Lung (tissue), 12 donors: Measurements from ENCODE around the gene ITPRIPL2. TPM values are rescaled to one million over a fixed set of nuclear protein-coding genes. Genes with fewer than 3 reads are reported as not detected.

ENCODE experiments used
- ATAC-seq: fragments of 200-7000 bp; cut with Tn5 transposase; one replicate; pipeline ENCODE4 v1.9.1; 2020; ENCODE audit warnings: moderate number of reproducible peaks; ENCODE audit not compliant: insufficient read depth, low FRiP score
- DNase-seq, 3 donors: peaks; one replicate each; pipeline ENCODE4 v3.0.0-alpha.2; 2013 to 2017
- H3K27ac ChIP-seq, 2 donors: one replicate each; pipeline ENCODE4 v1.5.1; 2013; ENCODE audit warnings: mild to moderate bottlenecking in 2 of 2, moderate library complexity in 2 of 2, control low read depth in 1 of 2, inconsistent platforms in 1 of 2, low read depth in 1 of 2, low read length in 1 of 2
- H3K27me3 ChIP-seq, 3 donors: one replicate each; pipeline ENCODE4 v1.5.1; 2013; ENCODE audit warnings: low read length in 2 of 3; ENCODE audit not compliant: control insufficient read depth in 3 of 3, insufficient read depth in 3 of 3
- H3K36me3 ChIP-seq, 4 donors: one replicate each; pipeline ENCODE4 v1.5.1; 2013; ENCODE audit warnings: low read length in 4 of 4, mild to moderate bottlenecking in 1 of 4, moderate library complexity in 1 of 4; ENCODE audit not compliant: control insufficient read depth in 4 of 4, insufficient read depth in 4 of 4
- H3K4me1 ChIP-seq, 5 donors: one replicate each; pipeline ENCODE4 v1.5.1; 2013; ENCODE audit warnings: low read length in 5 of 5, mild to moderate bottlenecking in 2 of 5, moderate library complexity in 1 of 5; ENCODE audit not compliant: control insufficient read depth in 5 of 5, insufficient read depth in 5 of 5
- H3K4me3 ChIP-seq: one replicate; pipeline ENCODE4 v1.5.1; 2013; ENCODE audit warnings: mild to moderate bottlenecking, control low read depth, moderate library complexity
- H3K9ac ChIP-seq, 2 donors: one replicate each; pipeline ENCODE4 v1.5.1; 2013; ENCODE audit warnings: low read length in 2 of 2, control low read depth in 1 of 2; ENCODE audit not compliant: insufficient read depth in 1 of 2
- H3K9me3 ChIP-seq, 4 donors: one replicate each; pipeline ENCODE4 v1.5.1; 2013; ENCODE audit warnings: low read length in 3 of 4, mild to moderate bottlenecking in 1 of 4, moderate library complexity in 1 of 4; ENCODE audit not compliant: control insufficient read depth in 4 of 4, insufficient read depth in 3 of 4
- WGBS, 2 donors: extraction: QIAGEN DNeasy Blood & Tissue Kit; methylation state at CpG; one replicate each; pipeline ENCODE4 v1.1.7; 2013; 5-methylcytosine and 5-hydroxymethylcytosine counted together
- polyA plus RNA-seq, 2 donors: library from polyadenylated mRNA; stranded (reverse); fragments of 200-250 nt; gene quantifications; one replicate each; pipeline ENCODE4 v1.2.1, GENCODE V29; 2013
- total RNA-seq, 2 donors: library from RNA; depleted of rRNA in 1 of 2; stranded (reverse); fragments of >200 nt in 1 of 2; gene quantifications; one replicate each; pipeline ENCODE4 v1.2.1, GENCODE V29; 2014 to 2021
- TF ChIP-seq, protein P1 (sequence below): IDR thresholded peaks from 2 replicates; pipeline ENCODE4 v1.5.1; 2012; ENCODE audit warnings: mild to moderate bottlenecking; ENCODE audit errors: control extremely low read depth, extremely low read depth
- donor health status: control.
- donor health status: control.
- donor health status: Bipolar disorder and iron deficiency.
- donor health status: healthy.
- donor health status: DM: yes; HTN: yes; CAD: no.

The ITPRIPL2 gene
- total and polyA plus RNA-seq, 4 donors, result 12.4 to 86.3 (median 28.3) TPM

DNA sequence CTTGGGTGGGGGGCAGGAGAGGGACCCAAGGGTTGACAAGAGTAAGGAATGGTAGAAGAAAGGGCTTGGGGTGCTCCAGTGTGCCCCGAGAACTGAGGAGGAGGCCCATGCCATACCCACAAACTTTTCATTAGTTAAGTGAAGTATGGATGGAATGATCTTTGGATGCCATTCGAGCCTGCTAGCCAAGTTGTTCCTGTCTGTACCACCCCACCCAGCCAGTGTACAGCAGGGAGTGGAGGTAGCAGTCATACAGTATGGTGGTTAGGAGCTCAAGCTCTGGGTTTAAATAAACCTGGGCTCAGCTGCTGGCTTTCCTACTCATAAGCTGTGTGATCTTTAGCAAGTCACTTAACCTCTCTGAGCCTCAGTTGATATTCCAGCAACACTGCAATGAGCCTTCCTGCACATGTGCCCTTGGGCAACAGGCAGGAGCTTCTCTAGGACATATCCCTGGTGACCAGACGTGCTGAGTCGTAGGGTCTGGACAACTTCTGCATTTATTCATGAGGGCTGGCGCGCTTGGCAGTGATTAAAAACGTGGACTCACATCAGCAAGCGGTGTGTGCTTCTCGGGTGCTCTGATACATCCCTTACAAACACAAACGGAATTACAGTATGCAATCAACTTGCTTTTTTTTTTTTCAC lies 22.9 kb downstream of the ITPRIPL2 start:
- Histone ChIP-seq H3K4me3 (no peak overlapping the region), H3K36me3 (no peaks in the 10 kb centered on the region), H3K27me3 (no peaks in the 10 kb centered on the region), H3K4me1 (peaks cover 4 to 63% (median 30%) of the 10 kb centered on the region in 5 donors), H3K27ac (peak overlapping the region in 1 of 2 donors; percentile 52), H3K9me3 (no peaks in the 10 kb centered on the region), H3K9ac (no peak overlapping the region)
- ATAC-seq (no peak), DNase-seq (no peak)
- WGBS, 2 donors, result 39 to 43% methylated on average over 10 of the region's 10 CpGs
- TF ChIP-seq, protein P1, sequence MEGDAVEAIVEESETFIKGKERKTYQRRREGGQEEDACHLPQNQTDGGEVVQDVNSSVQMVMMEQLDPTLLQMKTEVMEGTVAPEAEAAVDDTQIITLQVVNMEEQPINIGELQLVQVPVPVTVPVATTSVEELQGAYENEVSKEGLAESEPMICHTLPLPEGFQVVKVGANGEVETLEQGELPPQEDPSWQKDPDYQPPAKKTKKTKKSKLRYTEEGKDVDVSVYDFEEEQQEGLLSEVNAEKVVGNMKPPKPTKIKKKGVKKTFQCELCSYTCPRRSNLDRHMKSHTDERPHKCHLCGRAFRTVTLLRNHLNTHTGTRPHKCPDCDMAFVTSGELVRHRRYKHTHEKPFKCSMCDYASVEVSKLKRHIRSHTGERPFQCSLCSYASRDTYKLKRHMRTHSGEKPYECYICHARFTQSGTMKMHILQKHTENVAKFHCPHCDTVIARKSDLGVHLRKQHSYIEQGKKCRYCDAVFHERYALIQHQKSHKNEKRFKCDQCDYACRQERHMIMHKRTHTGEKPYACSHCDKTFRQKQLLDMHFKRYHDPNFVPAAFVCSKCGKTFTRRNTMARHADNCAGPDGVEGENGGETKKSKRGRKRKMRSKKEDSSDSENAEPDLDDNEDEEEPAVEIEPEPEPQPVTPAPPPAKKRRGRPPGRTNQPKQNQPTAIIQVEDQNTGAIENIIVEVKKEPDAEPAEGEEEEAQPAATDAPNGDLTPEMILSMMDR, result no peak

DNA sequence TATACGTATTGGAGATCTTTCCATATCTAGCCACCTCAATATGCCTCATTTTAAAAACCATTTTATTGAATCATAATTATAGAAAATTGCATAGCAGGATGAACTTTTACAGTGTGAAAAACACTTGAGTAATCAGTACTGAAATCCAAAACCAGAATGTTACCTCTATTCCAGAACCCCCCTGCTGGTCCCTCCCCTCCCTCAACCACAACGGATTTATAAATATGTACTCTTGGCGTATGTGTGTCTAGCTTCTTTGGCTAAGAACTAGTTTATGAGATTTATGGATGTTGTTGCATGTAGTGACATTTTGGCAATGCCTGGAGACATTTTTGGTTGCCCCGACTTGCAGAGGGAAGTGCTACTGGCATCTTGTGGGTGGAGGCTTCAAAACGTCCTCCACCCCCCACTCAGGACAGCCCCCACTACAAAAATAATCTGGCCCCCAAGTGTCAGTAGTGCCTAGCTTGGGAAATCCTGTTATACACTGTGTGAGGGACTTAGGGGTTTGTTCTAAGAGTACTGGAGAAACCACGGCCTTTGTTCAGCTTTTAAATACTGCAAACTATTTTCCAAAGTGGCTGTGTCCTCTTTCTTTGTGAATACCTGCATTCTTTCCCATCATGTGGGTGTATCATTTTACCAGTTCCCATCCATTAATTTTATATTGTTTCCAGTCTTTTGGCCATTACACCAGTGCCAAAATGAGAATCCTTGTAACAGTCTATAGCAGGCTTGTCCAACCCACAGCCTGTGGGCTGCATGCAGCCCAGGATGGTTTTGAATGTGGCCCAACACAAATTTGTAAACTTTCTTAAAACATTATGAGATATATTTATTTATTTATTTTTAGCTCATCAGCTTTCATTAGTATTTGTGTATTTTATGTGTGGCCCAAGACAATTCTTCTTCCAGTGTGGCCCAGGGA lies 23.7 kb downstream of the ITPRIPL2 start:
- DNase-seq, result peak in 2 of 3 donors; percentile 44 to 74
- Histone ChIP-seq H3K27ac (peak overlapping the region in 1 of 2 donors; percentile 34), H3K9ac (peak overlapping the region in 1 of 2 donors; percentile 4)

DNA sequence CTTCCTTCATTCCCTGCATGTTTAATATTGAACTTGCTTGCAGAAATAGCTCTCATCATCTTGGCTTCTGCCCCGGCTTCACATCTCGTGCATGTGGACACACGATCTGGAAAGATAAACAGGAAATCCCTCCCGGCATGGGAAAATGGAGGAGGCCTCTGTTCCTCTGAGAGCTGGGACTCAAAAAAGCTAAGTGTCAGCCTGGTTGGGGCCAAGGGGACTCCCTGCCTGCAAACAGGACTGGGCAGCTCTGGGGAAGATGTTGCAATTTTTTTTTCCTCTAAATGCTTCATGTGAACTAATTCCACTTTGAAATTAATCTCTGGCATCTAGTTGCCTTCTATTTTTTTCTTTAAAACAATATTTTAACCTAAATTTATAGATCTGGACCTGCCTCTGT lies 24.8 kb downstream of the ITPRIPL2 start:
- 11 to 27% methylated on average over 4 of the region's 4 CpGs for WGBS, 2 donors
- ATAC-seq (no peak), DNase-seq (peak; percentile 93 to 98 (median 97))

More for the DNA sequence above, 23.7 kb downstream of the ITPRIPL2 start:
- H3K4me1 ChIP-seq, result peaks cover 2 to 59% (median 25%) of the 10 kb centered on the region in 5 donors
- TF ChIP-seq, protein P1, result no peak
- no peak for ATAC-seq
- 32 to 39% methylated on average over 6 of the region's 6 CpGs for WGBS, 2 donors
- H3K4me3 ChIP-seq, result no peak overlapping the region
- H3K27me3 ChIP-seq, result no peaks in the 10 kb centered on the region
- H3K36me3 ChIP-seq, result no peaks in the 10 kb centered on the region
- no peaks in the 10 kb centered on the region for H3K9me3 ChIP-seq

More for the DNA sequence above, 24.8 kb downstream of the ITPRIPL2 start:
- H3K27ac ChIP-seq, result peak overlapping the region in 1 of 2 donors; percentile 23
- H3K9me3 ChIP-seq, result no peaks in the 10 kb centered on the region
- no peaks in the 10 kb centered on the region for H3K27me3 ChIP-seq
- peaks cover 2 to 59% (median 22%) of the 10 kb centered on the region in 5 donors for H3K4me1 ChIP-seq
- TF ChIP-seq, protein P1, result no peak
- H3K36me3 ChIP-seq, result no peaks in the 10 kb centered on the region
- H3K4me3 ChIP-seq, result no peak overlapping the region
- no peak overlapping the region for H3K9ac ChIP-seq
